ENCODE data around the gene NAIF1. TPM values are rescaled to one million over a fixed set of nuclear protein-coding genes. Genes with fewer than 3 reads are reported as not detected.

NAIF1 gene
- total RNA-seq, 1 experiment from 2014 or later: 11.0 TPM

DNA sequence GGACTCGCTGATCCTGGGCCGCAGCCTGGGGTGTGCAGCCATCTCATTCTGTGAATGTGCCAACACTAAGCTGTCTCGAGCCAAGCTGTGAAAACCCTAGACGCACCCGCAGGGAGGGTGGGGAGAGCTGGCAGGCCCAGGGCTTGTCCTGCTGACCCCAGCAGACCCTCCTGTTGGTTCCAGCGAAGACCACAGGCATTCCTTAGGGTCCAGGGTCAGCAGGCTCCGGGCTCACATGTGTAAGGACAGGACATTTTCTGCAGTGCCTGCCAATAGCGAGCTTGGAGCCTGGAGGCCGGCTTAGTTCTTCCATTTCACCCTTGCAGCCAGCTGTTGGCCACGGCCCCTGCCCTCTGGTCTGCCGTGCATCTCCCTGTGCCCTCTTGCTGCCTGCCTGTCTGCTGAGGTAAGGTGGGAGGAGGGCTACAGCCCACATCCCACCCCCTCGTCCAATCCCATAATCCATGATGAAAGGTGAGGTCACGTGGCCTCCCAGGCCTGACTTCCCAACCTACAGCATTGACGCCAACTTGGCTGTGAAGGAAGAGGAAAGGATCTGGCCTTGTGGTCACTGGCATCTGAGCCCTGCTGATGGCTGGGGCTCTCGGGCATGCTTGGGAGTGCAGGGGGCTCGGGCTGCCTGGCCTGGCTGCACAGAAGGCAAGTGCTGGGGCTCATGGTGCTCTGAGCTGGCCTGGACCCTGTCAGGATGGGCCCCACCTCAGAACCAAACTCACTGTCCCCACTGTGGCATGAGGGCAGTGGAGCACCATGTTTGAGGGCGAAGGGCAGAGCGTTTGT lies 40.5 kb upstream of the NAIF1 start:
- Histone ChIP-seq H3K9ac (ENCODE audit: low read length) (no peak overlapping the region), H3K27me3 (ENCODE audit: insufficient read depth, low read length) (no peaks in the 10 kb centered on the region), H4K20me1 (ENCODE audit: insufficient read depth) (no peaks in the 10 kb centered on the region), H3K4me2 (ENCODE audit: low read length) (no peak overlapping the region), H3K9me2 (ENCODE audit: insufficient read depth) (no peaks in the 10 kb centered on the region), H3K36me3 (ENCODE audit: control insufficient read depth in 1 of 2, insufficient read depth in 2 of 2, low read length in 2 of 2) (peaks cover 7 to 34% of the 10 kb centered on the region in 2 experiments), H2AFZ (ENCODE audit: low read depth, low read length, poor library complexity, severe bottlenecking) (no peak overlapping the region), H3K4me1 (ENCODE audit: control insufficient read depth in 1 of 2, insufficient read depth in 2 of 2, low read length in 2 of 2) (no peaks in the 10 kb centered on the region), H3K79me2 (ENCODE audit: insufficient read depth, low read length) (peaks cover 3% of the 10 kb centered on the region; the same call in 1 of the 2 replicates), H3K9me3 (ENCODE audit: control insufficient read depth in 1 of 2, insufficient read depth in 1 of 2, low read depth in 1 of 2, low read length in 2 of 2) (no peaks in the 10 kb centered on the region), H3K27ac (ENCODE audit: low read depth, low read length) (no peak overlapping the region), H3K4me3 (replicated peaks in 1 of 2; ENCODE audit: low read depth in 1 of 2, low read length in 2 of 2) (no peak overlapping the region)
- DNase-seq (ENCODE audit: low read depth, low spot score): no peak
- ATAC-seq: no peak
- ChIA-PET CTCF (interaction anchor here (1.8 kb wide), 1 partner anchor 10 kb away, joined by 7 read pairs; no protein-coding TSS in a partner anchor), RAD21 (ENCODE audit: low non-redundant PET in 1 of 2, low total read pairs in 2 of 2, uncharacterized antibody in 2 of 2, unreplicated experiment in 2 of 2) (no interaction called here), POLR2A (interaction anchor here (1.3 kb wide), 1 partner anchor 9 kb away, joined by 3 read pairs; no protein-coding TSS in a partner anchor)
- TF ChIP-seq, protein P1, sequence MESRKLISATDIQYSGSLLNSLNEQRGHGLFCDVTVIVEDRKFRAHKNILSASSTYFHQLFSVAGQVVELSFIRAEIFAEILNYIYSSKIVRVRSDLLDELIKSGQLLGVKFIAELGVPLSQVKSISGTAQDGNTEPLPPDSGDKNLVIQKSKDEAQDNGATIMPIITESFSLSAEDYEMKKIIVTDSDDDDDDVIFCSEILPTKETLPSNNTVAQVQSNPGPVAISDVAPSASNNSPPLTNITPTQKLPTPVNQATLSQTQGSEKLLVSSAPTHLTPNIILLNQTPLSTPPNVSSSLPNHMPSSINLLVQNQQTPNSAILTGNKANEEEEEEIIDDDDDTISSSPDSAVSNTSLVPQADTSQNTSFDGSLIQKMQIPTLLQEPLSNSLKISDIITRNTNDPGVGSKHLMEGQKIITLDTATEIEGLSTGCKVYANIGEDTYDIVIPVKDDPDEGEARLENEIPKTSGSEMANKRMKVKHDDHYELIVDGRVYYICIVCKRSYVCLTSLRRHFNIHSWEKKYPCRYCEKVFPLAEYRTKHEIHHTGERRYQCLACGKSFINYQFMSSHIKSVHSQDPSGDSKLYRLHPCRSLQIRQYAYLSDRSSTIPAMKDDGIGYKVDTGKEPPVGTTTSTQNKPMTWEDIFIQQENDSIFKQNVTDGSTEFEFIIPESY (IDR thresholded peaks at IDR 0.05; ENCODE audit: extremely low read depth, insufficient replicate concordance, low read length): no peak
- TF ChIP-seq EZH2phosphoT487 (IDR thresholded peaks at IDR 0.05; ENCODE audit: borderline replicate concordance) (no peak), CBX3 (IDR thresholded peaks at IDR 0.05; ENCODE audit: low read depth) (no peak), JUND (IDR thresholded peaks at IDR 0.05) (no peak)
- no TSS peak for BruUV-seq (replicated peaks)
- intact Hi-C loops (cut with micrococcal nuclease): no loop called here

DNA sequence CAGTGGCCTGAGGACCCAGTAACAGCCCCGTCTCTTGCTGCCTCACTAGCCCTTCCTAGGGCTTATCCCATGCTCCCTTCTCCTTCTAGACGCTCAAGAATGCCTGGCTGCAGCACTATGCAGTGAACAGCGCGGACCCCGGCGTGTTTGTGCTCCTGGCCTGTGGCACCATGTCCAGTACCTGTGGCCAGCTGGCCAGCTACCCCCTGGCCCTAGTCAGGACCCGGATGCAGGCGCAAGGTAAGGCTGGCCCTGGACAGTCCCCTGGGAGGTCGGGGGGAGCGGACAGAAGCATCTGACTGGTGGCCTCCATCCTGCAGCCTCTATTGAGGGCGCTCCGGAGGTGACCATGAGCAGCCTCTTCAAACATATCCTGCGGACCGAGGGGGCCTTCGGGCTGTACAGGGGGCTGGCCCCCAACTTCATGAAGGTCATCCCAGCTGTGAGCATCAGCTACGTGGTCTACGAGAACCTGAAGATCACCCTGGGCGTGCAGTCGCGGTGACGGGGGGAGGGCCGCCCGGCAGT lies 39.9 kb upstream of the NAIF1 start:
- no peaks in the 10 kb centered on the region for H4K20me1 ChIP-seq (ENCODE audit: insufficient read depth)
- BruUV-seq (replicated peaks): no TSS peak
- H3K4me1 ChIP-seq (ENCODE audit: control insufficient read depth in 1 of 2, insufficient read depth in 2 of 2, low read length in 2 of 2): no peaks in the 10 kb centered on the region
- no peak overlapping the region for H2AFZ ChIP-seq (ENCODE audit: low read depth, low read length, poor library complexity, severe bottlenecking)
- RAD21 ChIA-PET (ENCODE audit: low non-redundant PET in 1 of 2, low total read pairs in 2 of 2, uncharacterized antibody in 2 of 2, unreplicated experiment in 2 of 2): no interaction called here
- no peaks in the 10 kb centered on the region for H3K9me3 ChIP-seq (ENCODE audit: control insufficient read depth in 1 of 2, insufficient read depth in 1 of 2, low read depth in 1 of 2, low read length in 2 of 2)
- peaks cover 8 to 34% of the 10 kb centered on the region in 2 experiments for H3K36me3 ChIP-seq (ENCODE audit: control insufficient read depth in 1 of 2, insufficient read depth in 2 of 2, low read length in 2 of 2)
- no peaks in the 10 kb centered on the region for H3K27me3 ChIP-seq (ENCODE audit: insufficient read depth, low read length)
- ATAC-seq (no peak), DNase-seq (ENCODE audit: low read depth, low spot score) (no peak)
- no peak overlapping the region for H3K4me3 ChIP-seq (replicated peaks in 1 of 2; ENCODE audit: low read depth in 1 of 2, low read length in 2 of 2)
- POLR2A ChIA-PET: no interaction called here
- no peak overlapping the region for H3K4me2 ChIP-seq (ENCODE audit: low read length)
- CTCF ChIA-PET: interaction anchor here (1.8 kb wide), 1 partner anchor 11 kb away, joined by 7 read pairs; no protein-coding TSS in a partner anchor
- H3K9ac ChIP-seq (ENCODE audit: low read length): no peak overlapping the region
- H3K79me2 ChIP-seq (ENCODE audit: insufficient read depth, low read length): peaks cover 7% of the 10 kb centered on the region; the same call in 1 of the 2 replicates
- intact Hi-C loops (cut with micrococcal nuclease): no loop called here
- H3K9me2 ChIP-seq (ENCODE audit: insufficient read depth): no peaks in the 10 kb centered on the region
- no peak overlapping the region for H3K27ac ChIP-seq (ENCODE audit: low read depth, low read length)
- TF ChIP-seq ZFX (IDR thresholded peaks at IDR 0.05): no peak
- no peak for TF ChIP-seq SIN3A (IDR thresholded peaks at IDR 0.05; ENCODE audit: low read depth)
- TF ChIP-seq TCF7L2 (IDR thresholded peaks at IDR 0.05; ENCODE audit: borderline replicate concordance, extremely low read depth, insufficient read depth, insufficient read length): no peak
- no peak for TF ChIP-seq ZNF274 (IDR thresholded peaks at IDR 0.05; ENCODE audit: low read depth, low read length)
- TF ChIP-seq YY1 (IDR thresholded peaks at IDR 0.05; ENCODE audit: extremely low read depth, insufficient replicate concordance, low read depth, low read length): no peak
- no peak for TF ChIP-seq SP1 (IDR thresholded peaks at IDR 0.05; ENCODE audit: low read depth)
- TF ChIP-seq, protein P2, sequence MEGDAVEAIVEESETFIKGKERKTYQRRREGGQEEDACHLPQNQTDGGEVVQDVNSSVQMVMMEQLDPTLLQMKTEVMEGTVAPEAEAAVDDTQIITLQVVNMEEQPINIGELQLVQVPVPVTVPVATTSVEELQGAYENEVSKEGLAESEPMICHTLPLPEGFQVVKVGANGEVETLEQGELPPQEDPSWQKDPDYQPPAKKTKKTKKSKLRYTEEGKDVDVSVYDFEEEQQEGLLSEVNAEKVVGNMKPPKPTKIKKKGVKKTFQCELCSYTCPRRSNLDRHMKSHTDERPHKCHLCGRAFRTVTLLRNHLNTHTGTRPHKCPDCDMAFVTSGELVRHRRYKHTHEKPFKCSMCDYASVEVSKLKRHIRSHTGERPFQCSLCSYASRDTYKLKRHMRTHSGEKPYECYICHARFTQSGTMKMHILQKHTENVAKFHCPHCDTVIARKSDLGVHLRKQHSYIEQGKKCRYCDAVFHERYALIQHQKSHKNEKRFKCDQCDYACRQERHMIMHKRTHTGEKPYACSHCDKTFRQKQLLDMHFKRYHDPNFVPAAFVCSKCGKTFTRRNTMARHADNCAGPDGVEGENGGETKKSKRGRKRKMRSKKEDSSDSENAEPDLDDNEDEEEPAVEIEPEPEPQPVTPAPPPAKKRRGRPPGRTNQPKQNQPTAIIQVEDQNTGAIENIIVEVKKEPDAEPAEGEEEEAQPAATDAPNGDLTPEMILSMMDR (IDR thresholded peaks at IDR 0.05 in 2 of 3, conservative IDR thresholded peaks at IDR 0.05 in 1 of 3; ENCODE audit: borderline replicate concordance in 1 of 3, insufficient read depth in 1 of 3, low read depth in 2 of 3, low read length in 2 of 3): no peak
- TF ChIP-seq, protein P1 (IDR thresholded peaks at IDR 0.05; ENCODE audit: extremely low read depth, insufficient replicate concordance, low read length): no peak

Data from HCT116 (cell line).